NCI-H2196 treated with DMSO at 0.1 percent for 48 hours (cell line): Measurements from ENCODE around the gene TES.
"Not testable (repeated sequence)": the region's sequence is repeated elsewhere in the genome, so short reads cannot be mapped to it uniquely, and the experiment has no call there.

Source experiments
- DNase-seq: peaks from one replicate; lab custom pipeline; 2025; ENCODE audit not compliant: unreplicated experiment; lab: John Stamatoyannopoulos, UW

Gene TES

DNA sequence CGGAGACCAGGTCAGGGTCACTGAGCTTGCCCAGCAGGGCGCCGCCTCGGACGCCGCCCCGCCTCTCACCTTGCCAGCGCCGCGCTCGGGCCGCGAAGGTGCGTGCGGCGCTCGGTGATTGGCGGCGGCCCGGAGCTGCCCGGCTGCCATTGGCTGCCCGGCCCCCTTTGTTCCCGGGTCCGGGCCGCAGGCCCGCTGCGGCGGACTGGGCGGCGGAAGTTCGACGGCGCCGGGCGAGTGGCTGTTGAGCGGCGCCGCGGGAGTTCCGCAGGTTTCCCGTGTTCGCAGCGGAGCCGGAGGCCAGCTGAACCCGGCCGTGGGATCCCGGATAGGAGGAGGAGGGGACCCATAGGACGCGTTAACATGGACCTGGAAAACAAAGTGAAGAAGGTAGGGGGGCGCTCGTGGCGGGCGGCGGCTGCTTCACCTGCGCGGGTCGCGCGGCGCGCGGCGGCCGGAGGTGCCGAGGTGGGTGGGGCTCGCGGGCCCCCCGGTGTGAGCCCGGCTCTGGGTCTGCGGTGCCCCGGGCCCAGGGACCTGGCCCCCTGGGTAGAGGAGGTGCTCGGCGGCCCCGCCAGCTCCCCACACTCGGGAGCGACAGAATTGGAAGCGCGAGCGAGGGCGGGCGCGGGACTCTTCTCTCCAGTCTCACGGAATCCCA lies at the start of gene TES:
Gene TES (plus strand): TSS at position 195 of the 661 bp plus-strand sequence. CDS start 169 bp downstream, at position 364.
- peak; percentile 64 for DNase-seq

DNA sequence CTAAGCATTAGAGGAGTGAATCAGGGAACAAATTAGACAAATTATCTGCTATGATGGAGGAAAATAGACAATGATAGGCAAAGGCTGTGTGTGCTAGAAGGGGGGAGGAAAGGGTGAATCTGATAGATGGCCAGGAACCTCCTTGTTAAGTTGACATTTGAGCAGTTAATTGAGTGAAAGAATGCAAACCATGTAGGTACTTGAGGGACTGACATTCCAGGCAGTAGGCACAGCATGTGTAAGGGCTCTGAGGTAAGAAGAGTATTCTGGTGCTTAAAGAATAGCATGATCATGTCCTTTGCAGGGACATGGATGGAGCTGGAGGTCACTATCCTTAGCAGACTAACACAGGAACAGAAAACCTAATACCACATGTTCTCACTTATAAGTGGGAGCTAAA lies 48.6 kb upstream of the TES start:
- no peak for DNase-seq

DNA sequence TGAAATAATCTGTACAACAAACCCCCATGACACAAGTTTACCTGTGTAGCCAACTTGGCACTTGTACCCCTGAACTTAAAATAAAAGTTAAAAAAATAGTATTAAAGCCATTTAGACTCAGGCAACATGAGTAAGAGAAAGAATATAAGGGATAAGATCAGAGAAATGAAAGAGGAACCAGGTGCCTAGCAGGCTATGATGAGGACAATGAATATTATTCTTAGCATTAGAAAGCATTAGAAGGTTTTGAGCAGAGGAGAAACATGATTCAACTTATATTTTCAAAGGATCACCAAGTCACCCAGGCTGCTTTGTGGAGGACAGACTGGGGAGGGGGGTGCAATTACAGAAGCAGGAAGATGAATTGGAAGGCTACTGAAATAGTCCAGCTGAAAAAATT lies 48.1 kb upstream of the TES start:
- DNase-seq: no peak

DNA sequence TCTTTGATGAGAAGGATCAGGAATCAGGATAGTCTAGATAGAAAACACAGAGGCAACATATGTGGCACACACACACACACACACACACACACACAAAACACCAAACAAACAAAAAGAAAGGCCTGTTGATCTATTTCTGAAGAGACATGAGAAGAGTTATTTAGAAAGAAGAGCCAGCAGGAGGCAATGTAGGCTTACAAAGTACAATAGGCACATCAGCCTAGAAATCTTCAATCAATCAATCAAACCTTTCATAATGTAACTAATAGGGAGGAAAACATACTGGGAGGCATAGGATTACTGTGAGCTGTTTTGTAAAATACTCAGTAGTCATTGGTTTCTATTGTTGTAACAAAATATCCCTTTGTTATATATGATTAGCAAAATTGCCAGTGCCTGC lies 47.3 kb upstream of the TES start:
- no peak for DNase-seq

DNA sequence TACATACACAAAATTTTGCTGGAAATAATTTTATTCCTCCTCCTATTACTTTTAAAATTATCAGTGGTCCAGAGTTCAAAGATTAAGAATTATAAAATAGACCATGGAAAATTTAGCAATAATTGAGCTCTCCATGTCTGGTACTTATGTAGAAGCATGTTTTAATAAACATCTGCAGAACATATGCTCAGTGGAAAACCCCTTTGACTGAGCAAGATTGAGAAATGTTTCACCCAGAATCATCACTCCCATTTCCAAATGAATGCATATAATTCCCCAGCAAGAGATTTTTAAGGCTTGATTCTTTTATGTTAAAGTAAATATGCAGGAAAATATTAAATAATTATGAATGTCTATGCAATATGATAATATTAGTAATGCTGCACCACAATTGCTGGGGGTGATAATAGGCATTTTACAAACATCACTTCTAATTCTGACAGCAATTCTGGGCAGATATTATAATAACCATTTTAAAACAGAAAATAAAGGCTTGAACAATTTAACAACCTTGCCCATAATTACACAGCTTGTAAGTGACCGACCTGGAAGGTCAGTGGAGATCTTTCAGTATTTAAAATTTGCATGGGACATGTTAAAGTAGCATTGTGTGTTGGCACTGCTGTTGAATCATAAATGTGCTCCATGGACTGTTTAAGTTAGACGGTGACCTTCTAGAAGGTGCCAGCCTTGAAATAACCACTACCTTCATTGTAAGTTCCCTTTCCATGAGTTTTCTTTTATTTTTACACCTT lies 45.6 kb upstream of the TES start:
- no peak for DNase-seq

GRCh38 chr7:116165717-116166116 lies 44.6 kb upstream of the TES start:
- DNase-seq: no peak

DNA sequence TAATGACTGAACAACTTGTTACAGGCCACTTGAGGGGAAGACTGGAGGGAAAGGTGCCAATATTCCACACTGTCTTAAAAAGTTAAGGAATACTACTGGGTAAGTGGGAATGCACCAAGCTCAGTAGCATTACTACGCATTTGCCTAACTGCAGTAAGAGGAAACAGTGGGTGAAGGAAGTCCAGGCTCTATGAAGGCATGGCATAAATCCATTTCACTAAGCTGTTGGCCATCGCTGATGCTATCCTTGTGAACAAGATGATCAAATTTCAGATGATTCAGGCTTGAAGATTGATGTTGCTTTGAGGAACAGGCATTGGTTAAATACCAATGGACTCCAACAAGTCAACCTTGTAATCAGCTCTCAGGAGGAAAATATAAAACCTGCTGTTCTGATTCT lies 44.2 kb upstream of the TES start:
- no peak for DNase-seq

- DNase-seq: no peak
Observed at GRCh38 chr7:116167177-116167576, 43.2 kb upstream of the TES start.

DNA sequence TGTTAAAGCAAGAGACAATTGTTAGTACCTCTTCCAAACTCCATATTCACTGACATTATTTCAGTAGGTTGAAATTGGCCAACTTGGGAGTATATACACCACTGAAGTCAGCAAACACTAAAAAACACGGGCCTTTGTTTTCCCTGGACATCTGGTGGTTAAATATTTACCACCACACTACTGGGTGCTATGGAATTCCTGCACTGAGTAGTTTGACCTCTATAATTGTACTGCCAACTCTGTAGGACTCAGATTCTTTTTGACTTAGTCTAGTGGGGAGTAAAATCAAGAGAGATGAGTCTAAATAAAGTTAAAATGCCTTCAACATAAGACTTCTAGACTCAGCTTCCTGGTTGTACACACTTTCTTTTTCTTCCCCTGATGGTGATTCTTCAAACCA lies 41.3 kb upstream of the TES start:
- DNase-seq: no peak

DNA sequence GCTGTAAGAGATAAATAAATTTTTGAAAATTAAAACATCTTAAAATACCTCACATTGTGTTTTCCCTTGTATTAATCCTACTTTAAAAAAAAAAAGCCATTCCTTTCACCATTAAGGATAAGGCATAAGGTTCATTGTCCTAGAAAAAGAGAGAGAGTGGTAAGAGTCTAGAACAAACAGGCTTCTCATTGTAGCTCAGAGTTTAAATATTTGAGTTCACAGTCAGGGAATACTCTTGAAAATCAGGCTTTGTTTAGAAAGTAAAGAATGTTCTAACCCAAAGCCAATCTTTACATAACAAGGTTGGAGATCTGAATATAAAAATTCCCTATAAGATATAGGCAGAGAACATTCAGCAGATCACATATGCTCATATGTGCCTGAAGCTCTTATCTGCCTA lies 40.2 kb upstream of the TES start:
- DNase-seq: no peak

DNA sequence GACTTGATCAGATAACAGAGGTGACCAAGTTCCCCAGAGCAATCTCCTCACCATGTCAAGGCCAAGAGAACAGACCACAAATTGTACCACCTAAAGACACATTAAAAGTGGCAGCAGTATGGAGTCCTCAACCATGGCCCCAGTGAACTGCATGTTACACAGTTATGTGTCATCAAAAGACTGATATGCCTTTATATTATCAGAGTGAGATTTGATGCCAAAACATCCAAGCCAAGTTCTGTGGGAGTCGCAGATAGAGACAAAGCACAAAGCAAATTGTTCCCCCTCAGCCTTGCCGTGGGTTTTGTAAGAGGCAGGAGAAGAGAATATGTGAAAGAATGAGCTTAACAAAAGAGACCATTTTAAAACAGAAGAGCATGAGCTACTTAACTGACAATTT lies 39.2 kb upstream of the TES start:
- DNase-seq: no peak

- no peak for DNase-seq
Observed at GRCh38 chr7:116172353-116172752, 38.0 kb upstream of the TES start.

- DNase-seq: no peak
Observed at GRCh38 chr7:116173051-116174028, 37.0 kb upstream of the TES start.

DNA sequence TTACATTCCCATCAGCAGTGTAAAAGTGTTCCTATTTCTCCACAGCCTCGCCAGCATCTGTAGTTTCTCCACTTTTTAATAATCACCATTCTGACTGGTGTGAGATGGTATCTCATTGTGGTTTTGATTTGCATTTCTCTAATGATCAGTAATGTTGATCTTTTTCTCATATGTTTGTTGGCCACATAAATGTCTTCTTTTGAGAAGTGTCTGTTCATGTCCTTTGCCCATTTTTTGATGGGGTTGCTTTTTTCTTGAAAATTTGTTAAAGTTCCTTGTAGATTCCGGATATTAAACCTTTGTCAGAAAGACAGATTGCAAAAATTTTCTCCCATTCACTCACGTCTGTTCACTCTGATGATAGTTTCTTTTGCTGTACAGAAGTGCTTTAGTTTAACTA lies 35.2 kb upstream of the TES start:
- not testable (repeated sequence) for DNase-seq

DNA sequence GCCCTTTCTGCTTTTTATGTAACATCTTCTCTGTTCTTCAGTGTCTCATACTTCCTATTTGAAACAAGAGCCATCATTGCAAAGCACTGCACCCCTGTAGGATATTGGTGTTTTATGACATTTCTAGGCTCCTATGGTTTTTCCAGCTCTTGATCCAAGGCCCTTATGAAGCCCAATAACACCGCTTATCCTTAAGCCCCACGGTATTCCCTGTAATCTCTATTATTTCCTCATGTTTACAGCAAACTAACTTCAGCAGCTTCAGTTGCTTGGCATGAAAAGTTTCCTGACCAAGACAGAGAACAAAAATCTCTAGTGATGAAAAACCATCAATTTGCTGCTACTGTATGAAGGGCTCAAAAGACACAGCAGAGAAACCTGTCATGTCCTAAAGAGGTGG lies 34.1 kb upstream of the TES start:
- DNase-seq: no peak

GRCh38 chr7:116177009-116177408 lies 33.3 kb upstream of the TES start:
- no peak for DNase-seq

DNA sequence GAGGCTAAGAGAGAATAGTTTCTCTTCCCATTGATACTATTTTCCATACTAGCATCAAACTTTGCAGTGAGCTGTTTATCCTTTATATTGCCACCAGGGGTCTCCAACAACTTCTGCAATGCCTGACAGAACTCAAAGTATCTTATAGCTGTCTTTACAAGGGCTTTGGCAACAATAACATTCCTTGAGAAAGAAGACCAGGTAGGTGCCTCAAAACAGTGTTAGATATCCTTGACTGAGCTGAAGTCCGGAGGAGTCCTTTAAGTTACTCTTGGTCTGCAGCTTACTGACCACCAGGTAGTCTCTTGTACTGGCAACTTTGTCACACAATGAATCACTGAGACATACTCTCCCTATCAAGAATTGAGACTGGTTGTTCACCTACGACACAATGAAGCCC lies 30.0 kb upstream of the TES start:
- DNase-seq: no peak

DNA sequence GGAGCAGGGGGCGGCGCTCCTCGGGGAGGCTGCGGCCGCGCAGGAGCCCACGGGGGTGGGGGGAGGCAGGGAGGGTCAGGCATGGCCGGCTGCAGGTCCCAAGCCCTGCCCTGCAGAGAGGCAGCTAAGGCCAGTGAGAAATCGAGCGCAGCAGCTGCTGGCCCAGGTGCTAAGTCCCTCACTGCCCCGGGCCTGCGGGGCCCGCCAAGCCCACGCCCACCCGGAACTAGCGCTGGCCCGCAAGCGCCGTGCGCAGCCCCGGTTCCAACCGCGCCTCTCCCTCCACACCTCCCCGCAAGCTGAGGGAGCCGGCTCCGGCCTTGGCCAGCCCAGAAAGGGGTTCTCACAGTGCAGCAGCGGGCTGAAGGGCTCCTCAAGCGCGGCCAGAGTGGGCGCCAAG lies 28.3 kb upstream of the TES start:
- DNase-seq: no peak

DNA sequence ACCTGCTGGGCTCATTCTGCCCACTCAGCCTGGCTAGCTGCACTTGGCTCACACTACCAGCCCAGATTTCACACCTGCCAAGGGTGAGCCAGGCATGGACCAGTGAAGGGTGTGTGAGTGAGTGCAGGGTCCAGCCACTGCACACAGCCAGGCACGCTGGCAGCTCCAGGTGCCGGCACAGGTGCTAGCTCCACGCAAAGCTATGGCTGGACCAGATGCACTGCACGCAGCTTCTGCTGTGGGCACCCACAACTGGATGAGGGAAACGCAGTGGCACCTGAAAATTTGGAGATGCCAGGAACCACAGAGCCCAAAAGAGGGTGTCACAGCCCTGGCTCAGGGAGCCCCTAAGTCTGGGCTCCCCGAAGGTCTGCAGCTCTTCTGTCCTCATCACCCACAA lies 24.9 kb upstream of the TES start:
- no peak for DNase-seq

- DNase-seq: no peak
Observed at GRCh38 chr7:116185956-116186355, 24.4 kb upstream of the TES start.

DNA sequence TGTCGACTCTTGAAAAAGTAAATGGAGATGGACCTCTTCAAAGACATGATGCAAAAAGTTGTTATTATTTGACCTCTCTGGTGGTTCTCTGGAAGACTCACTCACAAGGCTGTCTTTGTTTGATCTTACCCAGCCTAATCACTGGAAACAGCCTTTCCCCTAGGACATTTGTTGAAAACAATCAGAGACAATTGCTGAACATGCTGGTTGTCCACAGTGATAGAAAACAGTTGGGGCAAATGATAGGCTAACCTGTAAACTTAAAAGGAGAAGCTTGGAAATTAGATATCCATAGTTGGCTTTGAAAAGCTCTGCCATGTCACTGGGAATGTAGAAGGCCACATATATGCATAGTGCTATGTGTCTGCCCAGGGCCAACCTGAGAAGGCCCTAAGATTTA lies 22.9 kb upstream of the TES start:
- DNase-seq: no peak
